RWPE1 (cell line): ENCODE results near the gene PPRC1.

Experiments
- CTCF ChIA-PET: fragments of 350-600 bp; sonication (Branson Sonifier 250); formaldehyde crosslinking; extraction: SDS; loops from one replicate; lab custom pipeline; 2021; lab: Yijun Ruan, JAX
- POLR2A ChIA-PET: fragments of 400-600 bp; formaldehyde crosslinking; extraction: SDS; loops from one replicate; lab custom pipeline; 2020; ENCODE audit warnings: antibody characterized with exemption; ENCODE audit not compliant: low non-redundant PET; lab: Yijun Ruan, JAX
- DNase-seq: peaks from one replicate; pipeline ENCODE4 v3.0.0; 2012; ENCODE audit warnings: low spot score
- H3K27ac ChIP-seq: fragments of 450-650 bp; 2 replicates; pipeline ENCODE4 v1.5.1; 2017
- CTCF ChIP-seq: fragments of 450-650 bp; conservative IDR thresholded peaks from 2 replicates; pipeline ENCODE4 v1.5.1; 2017; ENCODE audit warnings: low read depth, mild to moderate bottlenecking

Gene PPRC1

GRCh38 chr10:102148275-102148674 lies 15.4 kb downstream of the PPRC1 start:
- TF ChIP-seq CTCF, result no peak
- POLR2A ChIA-PET, result no interaction called here
- DNase-seq, result no peak
- peak overlapping the region; percentile 50 for H3K27ac ChIP-seq
- CTCF ChIA-PET, result interaction anchor here (0.6 kb wide), 1 partner anchor 324 kb away, joined by 3 read pairs; no protein-coding TSS in a partner anchor

GRCh38 chr10:102150970-102151773 lies 18.3 kb downstream of the PPRC1 start:
- DNase-seq, result peak; percentile 75
- POLR2A ChIA-PET, result interaction anchor here (0.5 to 1.4 kb wide), 5 partner anchors 15 to 797 kb away, joined by 3 to 5 read pairs (median 4); partner anchors contain the start of gene BTRC
- no peak for TF ChIP-seq CTCF
- H3K27ac ChIP-seq, result peak overlapping the region; percentile 96
- CTCF ChIA-PET, result interaction anchor here (0.6 kb wide), 1 partner anchor 691 kb away, joined by 3 read pairs; no protein-coding TSS in a partner anchor

- ChIA-PET CTCF (interaction anchor here (0.6 to 2.4 kb wide), 2 partner anchors 17 to 692 kb away, joined by 3 to 10 read pairs; no protein-coding TSS in a partner anchor), POLR2A (interaction anchor here (0.6 to 1.4 kb wide), 4 partner anchors 16 to 798 kb away, joined by 3 to 4 read pairs (median 4); partner anchors contain the start of genes BTRC and PPRC1)
- peak; percentile 97 for DNase-seq
- TF ChIP-seq CTCF, result no peak
- peak within 1 kb of the TSS; percentile 96 for H3K27ac ChIP-seq
Observed at GRCh38 chr10:102151774-102152544, 19.1 kb downstream of the PPRC1 start, which contains the start of gene NOLC1. Gene NOLC1, plus strand, starts transcription at chr10:102152389. Its CDS starts 22 bp downstream, at chr10:102152411.

GRCh38 chr10:102152545-102152890 lies 19.7 kb downstream of the PPRC1 start:
- ChIA-PET CTCF (interaction anchor here (2.4 kb wide), 1 partner anchor 17 kb away, joined by 10 read pairs; no protein-coding TSS in a partner anchor), POLR2A (interaction anchor here (0.6 to 1.4 kb wide), 2 partner anchors 20 to 34 kb away, joined by 3 to 4 read pairs; partner anchors contain the start of gene PPRC1)
- peak overlapping the region; percentile 96 for H3K27ac ChIP-seq
- peak; percentile 29 for DNase-seq
- no peak for TF ChIP-seq CTCF

- TF ChIP-seq CTCF, result no peak
- no peak overlapping the region for H3K27ac ChIP-seq
- no peak for DNase-seq
- POLR2A ChIA-PET, result no interaction called here
- CTCF ChIA-PET, result interaction anchor here (0.5 to 2.4 kb wide), 4 partner anchors 16 to 1941 kb away, joined by 3 to 10 read pairs (median 3); no protein-coding TSS in a partner anchor
Observed at GRCh38 chr10:102153093-102153620, 20.3 kb downstream of the PPRC1 start.
